CD8-positive, alpha-beta memory T cell (primary cell): Measurements from ENCODE around the gene CCNB3. TPM values are rescaled to one million over a fixed set of nuclear protein-coding genes. Genes with fewer than 3 reads are reported as not detected.
A peak's percentile ranks its signal among the peaks of the same experiment; 100 is the strongest.

Source experiments
- CTCF ChIA-PET: fragments of 350-600 bp; sonication (Branson Sonifier 250); formaldehyde crosslinking; loops from one replicate; lab custom pipeline; 2021; ENCODE audit warnings: antibody characterized with exemption; lab: Charles Lee
- POLR2A ChIA-PET: fragments of 350-600 bp; sonication (Branson Sonifier 250); formaldehyde crosslinking; loops from one replicate; lab custom pipeline; 2021; ENCODE audit warnings: antibody characterized with exemption; lab: Charles Lee
- DNase-seq, 5 donors: peaks; one replicate each; pipeline versions ENCODE4 v3.0.0 to v3.0.0-alpha.2; 2020 to 2022; ENCODE audit warnings: mixed read lengths in 1 of 5
- H3K27ac ChIP-seq: one replicate; pipeline ENCODE4 v1.7.0; 2013; ENCODE audit warnings: low read depth, mild to moderate bottlenecking, low read length, moderate library complexity
- H3K27me3 ChIP-seq: 2 replicates; pipeline ENCODE4 v1.7.0; 2013; ENCODE audit warnings: low read length, mild to moderate bottlenecking; ENCODE audit not compliant: insufficient read depth, poor library complexity, severe bottlenecking
- H3K36me3 ChIP-seq: 2 replicates; pipeline ENCODE4 v1.7.0; 2013; ENCODE audit warnings: mild to moderate bottlenecking, low read length, moderate library complexity; ENCODE audit not compliant: insufficient read depth
- H3K4me1 ChIP-seq: 2 replicates; pipeline ENCODE4 v1.7.0; 2013; ENCODE audit warnings: mild to moderate bottlenecking, low read length, moderate library complexity; ENCODE audit not compliant: insufficient read depth
- H3K4me3 ChIP-seq: 2 replicates; pipeline ENCODE4 v1.7.0; 2013; ENCODE audit warnings: mild to moderate bottlenecking, low read length
- H3K9me3 ChIP-seq: 2 replicates; pipeline ENCODE4 v1.7.0; 2013; ENCODE audit warnings: mild to moderate bottlenecking, low read length
- H3K27ac Mint-ChIP-seq, 8 donors: one replicate each; pipeline ENCODE4 v1.8.0; 2020 to 2021; ENCODE audit warnings: mixed read lengths in 8 of 8, mild to moderate bottlenecking in 6 of 8, inconsistent platforms in 3 of 8, moderate library complexity in 3 of 8
- H3K27me3 Mint-ChIP-seq, 2 donors: one replicate each; pipeline ENCODE4 v1.8.0; 2020 to 2021; ENCODE audit warnings: mixed read lengths in 2 of 2, mild to moderate bottlenecking in 1 of 2, moderate library complexity in 1 of 2
- H3K36me3 Mint-ChIP-seq, 3 donors: one replicate each; pipeline ENCODE4 v1.8.0; 2020 to 2021; ENCODE audit warnings: mixed read lengths in 3 of 3, inconsistent platforms in 1 of 3, mild to moderate bottlenecking in 1 of 3
- H3K4me1 Mint-ChIP-seq, 3 donors: one replicate each; pipeline ENCODE4 v1.8.0; 2020 to 2021; ENCODE audit warnings: mixed read lengths in 3 of 3, inconsistent platforms in 1 of 3, mild to moderate bottlenecking in 1 of 3
- H3K4me3 Mint-ChIP-seq, 7 donors: one replicate each; pipeline ENCODE4 v1.8.0; 2020 to 2021; ENCODE audit warnings: mixed read lengths in 7 of 7, mild to moderate bottlenecking in 6 of 7, moderate library complexity in 4 of 7, inconsistent platforms in 2 of 7
- H3K9me3 Mint-ChIP-seq, 5 donors: one replicate each; pipeline ENCODE4 v1.8.0; 2020 to 2022; ENCODE audit warnings: mixed read lengths in 5 of 5, mild to moderate bottlenecking in 3 of 5, moderate library complexity in 2 of 5, inconsistent platforms in 1 of 5
- polyA plus RNA-seq: library from polyadenylated mRNA; unstranded; fragments of 300-500 nt; fragmentation: Illumina TruSeq; gene quantifications from one replicate; pipeline ENCODE4 v1.2.3, GENCODE V29; 2021
- total RNA-seq, 2 experiments: library from RNA; stranded (reverse); gene quantifications; one replicate each; pipeline ENCODE4 v1.2.3, GENCODE V29; 2021

Gene CCNB3, protein sequence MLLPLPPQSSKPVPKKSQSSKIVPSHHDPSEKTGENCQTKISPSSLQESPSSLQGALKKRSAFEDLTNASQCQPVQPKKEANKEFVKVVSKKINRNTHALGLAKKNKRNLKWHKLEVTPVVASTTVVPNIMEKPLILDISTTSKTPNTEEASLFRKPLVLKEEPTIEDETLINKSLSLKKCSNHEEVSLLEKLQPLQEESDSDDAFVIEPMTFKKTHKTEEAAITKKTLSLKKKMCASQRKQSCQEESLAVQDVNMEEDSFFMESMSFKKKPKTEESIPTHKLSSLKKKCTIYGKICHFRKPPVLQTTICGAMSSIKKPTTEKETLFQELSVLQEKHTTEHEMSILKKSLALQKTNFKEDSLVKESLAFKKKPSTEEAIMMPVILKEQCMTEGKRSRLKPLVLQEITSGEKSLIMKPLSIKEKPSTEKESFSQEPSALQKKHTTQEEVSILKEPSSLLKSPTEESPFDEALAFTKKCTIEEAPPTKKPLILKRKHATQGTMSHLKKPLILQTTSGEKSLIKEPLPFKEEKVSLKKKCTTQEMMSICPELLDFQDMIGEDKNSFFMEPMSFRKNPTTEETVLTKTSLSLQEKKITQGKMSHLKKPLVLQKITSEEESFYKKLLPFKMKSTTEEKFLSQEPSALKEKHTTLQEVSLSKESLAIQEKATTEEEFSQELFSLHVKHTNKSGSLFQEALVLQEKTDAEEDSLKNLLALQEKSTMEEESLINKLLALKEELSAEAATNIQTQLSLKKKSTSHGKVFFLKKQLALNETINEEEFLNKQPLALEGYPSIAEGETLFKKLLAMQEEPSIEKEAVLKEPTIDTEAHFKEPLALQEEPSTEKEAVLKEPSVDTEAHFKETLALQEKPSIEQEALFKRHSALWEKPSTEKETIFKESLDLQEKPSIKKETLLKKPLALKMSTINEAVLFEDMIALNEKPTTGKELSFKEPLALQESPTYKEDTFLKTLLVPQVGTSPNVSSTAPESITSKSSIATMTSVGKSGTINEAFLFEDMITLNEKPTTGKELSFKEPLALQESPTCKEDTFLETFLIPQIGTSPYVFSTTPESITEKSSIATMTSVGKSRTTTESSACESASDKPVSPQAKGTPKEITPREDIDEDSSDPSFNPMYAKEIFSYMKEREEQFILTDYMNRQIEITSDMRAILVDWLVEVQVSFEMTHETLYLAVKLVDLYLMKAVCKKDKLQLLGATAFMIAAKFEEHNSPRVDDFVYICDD (N-terminal part only)
- under 1 TPM; 0.11 to 0.53 TPM for total RNA-seq
- not detected for polyA plus RNA-seq

- peak within 1 kb of the TSS; percentile 43 for H3K27ac ChIP-seq
- H3K36me3 ChIP-seq: no peaks in the 10 kb centered on the region
- peak; percentile 50 to 76 (median 71) for DNase-seq
- Mint-ChIP-seq H3K4me3 (peak within 1 kb of the TSS; percentile 75 to 91 (median 80)), H3K9me3 (no peaks in the 10 kb centered on the region), H3K27me3 (peaks cover 0 to 4% of the 10 kb centered on the region in 2 donors), H3K27ac (peak within 1 kb of the TSS; percentile 39 to 92 (median 84)), H3K4me1 (peaks cover 9 to 13% (median 11%) of the 10 kb centered on the region in 3 donors), H3K36me3 (no peaks in the 10 kb centered on the region)
- ChIA-PET CTCF (interaction anchor here (0.7 kb wide), 2 partner anchors 8 to 292 kb away, joined by 3 read pairs; no protein-coding TSS in a partner anchor), POLR2A (interaction anchor here (0.6 kb wide), 1 partner anchor 279 kb away, joined by 3 read pairs; no protein-coding TSS in a partner anchor)
- peaks cover 7% of the 10 kb centered on the region for H3K4me1 ChIP-seq
- H3K9me3 ChIP-seq: no peaks in the 10 kb centered on the region
- no peaks in the 10 kb centered on the region for H3K27me3 ChIP-seq
- H3K4me3 ChIP-seq: peak within 1 kb of the TSS; percentile 45
These were observed at the start of gene CCNB3 for GRCh38 chrX:50204364-50204899. Gene CCNB3 (plus strand): TSS chrX:50204765. CDS start chrX:50285164, 80,399 bp downstream.

GRCh38 chrX:50157545-50158135, 46.9 kb upstream of the CCNB3 start:
- CTCF ChIA-PET: no interaction called here
- no peak overlapping the region for H3K27ac Mint-ChIP-seq
- H3K27me3 Mint-ChIP-seq: peaks cover 0 to 7% of the 10 kb centered on the region in 2 donors
- H3K27ac ChIP-seq: no peak overlapping the region
- H3K4me3 ChIP-seq: no peak overlapping the region
- H3K9me3 Mint-ChIP-seq: no peaks in the 10 kb centered on the region
- no peaks in the 10 kb centered on the region for H3K36me3 ChIP-seq
- no peaks in the 10 kb centered on the region for H3K4me1 ChIP-seq
- POLR2A ChIA-PET: no interaction called here
- H3K9me3 ChIP-seq: no peaks in the 10 kb centered on the region
- no peak overlapping the region for H3K4me3 Mint-ChIP-seq
- no peaks in the 10 kb centered on the region for H3K36me3 Mint-ChIP-seq
- DNase-seq: no peak
- no peaks in the 10 kb centered on the region for H3K27me3 ChIP-seq
- no peaks in the 10 kb centered on the region for H3K4me1 Mint-ChIP-seq

- H3K27ac Mint-ChIP-seq: no peak overlapping the region
- no peaks in the 10 kb centered on the region for H3K36me3 Mint-ChIP-seq
- CTCF ChIA-PET: no interaction called here
- H3K4me3 ChIP-seq: no peak overlapping the region
- no peak overlapping the region for H3K4me3 Mint-ChIP-seq
- no peaks in the 10 kb centered on the region for H3K27me3 ChIP-seq
- DNase-seq: no peak
- H3K9me3 ChIP-seq: no peaks in the 10 kb centered on the region
- H3K4me1 ChIP-seq: no peaks in the 10 kb centered on the region
- H3K4me1 Mint-ChIP-seq: no peaks in the 10 kb centered on the region
- H3K9me3 Mint-ChIP-seq: no peaks in the 10 kb centered on the region
- H3K27ac ChIP-seq: no peak overlapping the region
- peaks cover 0 to 5% of the 10 kb centered on the region in 2 donors for H3K27me3 Mint-ChIP-seq
- POLR2A ChIA-PET: no interaction called here
- H3K36me3 ChIP-seq: no peaks in the 10 kb centered on the region
These were observed 46.0 kb upstream of the CCNB3 start for GRCh38 chrX:50158593-50158992.

- no peaks in the 10 kb centered on the region for H3K9me3 Mint-ChIP-seq
- no peak for DNase-seq
- no peak overlapping the region for H3K27ac Mint-ChIP-seq
- CTCF ChIA-PET: no interaction called here
- H3K36me3 ChIP-seq: no peaks in the 10 kb centered on the region
- H3K27ac ChIP-seq: no peak overlapping the region
- H3K4me1 ChIP-seq: no peaks in the 10 kb centered on the region
- no peaks in the 10 kb centered on the region for H3K36me3 Mint-ChIP-seq
- H3K4me3 Mint-ChIP-seq: no peak overlapping the region
- no peaks in the 10 kb centered on the region for H3K27me3 ChIP-seq
- H3K4me1 Mint-ChIP-seq: no peaks in the 10 kb centered on the region
- H3K27me3 Mint-ChIP-seq: peaks cover 0 to 5% of the 10 kb centered on the region in 2 donors
- POLR2A ChIA-PET: no interaction called here
- H3K4me3 ChIP-seq: no peak overlapping the region
- H3K9me3 ChIP-seq: no peaks in the 10 kb centered on the region
These were observed 43.4 kb upstream of the CCNB3 start for GRCh38 chrX:50161127-50161526.

DNA sequence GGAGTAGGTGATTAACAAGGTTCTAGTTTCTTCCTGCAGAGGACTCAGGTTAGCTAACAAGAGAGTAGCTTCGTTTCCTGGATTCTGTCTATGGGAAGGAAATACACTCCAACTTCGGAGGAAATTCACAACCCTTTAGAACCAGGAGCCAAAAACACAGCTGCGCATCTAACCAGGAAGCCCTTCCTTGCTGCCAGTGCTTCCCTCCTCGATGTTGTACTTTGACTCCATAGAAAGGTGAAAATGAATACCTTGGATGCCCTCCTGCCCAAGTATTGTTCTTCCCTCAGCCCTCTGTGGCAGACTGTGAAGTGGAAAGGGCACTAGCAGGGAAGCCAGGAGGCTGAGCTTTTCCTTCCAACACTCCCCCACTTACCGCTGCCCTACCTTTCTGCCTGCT, 38.8 kb upstream of the CCNB3 start:
- no peaks in the 10 kb centered on the region for H3K36me3 Mint-ChIP-seq
- Histone ChIP-seq H3K36me3 (no peaks in the 10 kb centered on the region), H3K4me3 (no peak overlapping the region), H3K4me1 (no peaks in the 10 kb centered on the region), H3K27ac (no peak overlapping the region), H3K27me3 (no peaks in the 10 kb centered on the region), H3K9me3 (no peaks in the 10 kb centered on the region)
- no peak overlapping the region for H3K4me3 Mint-ChIP-seq
- H3K9me3 Mint-ChIP-seq: no peaks in the 10 kb centered on the region
- ChIA-PET CTCF (no interaction called here), POLR2A (no interaction called here)
- H3K27ac Mint-ChIP-seq: no peak overlapping the region
- peaks cover 0 to 8% (median 0%) of the 10 kb centered on the region in 3 donors for H3K4me1 Mint-ChIP-seq
- H3K27me3 Mint-ChIP-seq: peaks cover 3% of the 10 kb centered on the region in 2 donors
- DNase-seq: no peak

- ChIA-PET POLR2A (no interaction called here), CTCF (no interaction called here)
- no peaks in the 10 kb centered on the region for H3K9me3 Mint-ChIP-seq
- H3K4me1 Mint-ChIP-seq: peaks cover 0 to 8% (median 0%) of the 10 kb centered on the region in 3 donors
- no peaks in the 10 kb centered on the region for H3K4me1 ChIP-seq
- no peaks in the 10 kb centered on the region for H3K36me3 ChIP-seq
- no peak overlapping the region for H3K27ac ChIP-seq
- no peaks in the 10 kb centered on the region for H3K9me3 ChIP-seq
- peaks cover 3% of the 10 kb centered on the region in 2 donors for H3K27me3 Mint-ChIP-seq
- H3K36me3 Mint-ChIP-seq: no peaks in the 10 kb centered on the region
- no peak overlapping the region for H3K4me3 ChIP-seq
- no peak for DNase-seq
- H3K27me3 ChIP-seq: no peaks in the 10 kb centered on the region
- peak overlapping the region in 1 of 7 donors; percentile 36 for H3K4me3 Mint-ChIP-seq
- no peak overlapping the region for H3K27ac Mint-ChIP-seq
These were observed 37.2 kb upstream of the CCNB3 start for GRCh38 chrX:50167366-50167765.

DNA sequence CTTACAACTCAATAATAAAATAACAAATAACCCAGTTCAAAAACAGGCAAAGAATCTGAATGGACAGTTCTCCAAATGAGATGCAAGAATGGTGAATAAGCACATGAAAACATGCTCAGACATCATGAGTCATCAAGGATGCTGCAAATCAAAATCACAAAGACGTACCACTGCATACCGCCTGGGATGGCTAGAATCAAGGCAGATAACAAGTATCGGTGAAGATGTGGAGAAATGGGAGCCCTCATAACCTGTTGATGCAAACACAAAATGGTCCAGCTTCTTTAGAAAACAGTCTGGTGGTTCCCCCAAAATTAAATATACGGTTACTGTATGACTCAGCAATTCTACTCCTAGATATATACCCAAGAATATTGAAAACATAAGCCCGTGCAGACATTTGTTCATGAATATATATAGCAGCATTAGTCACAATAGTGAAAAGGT, 36.3 kb upstream of the CCNB3 start:
- Mint-ChIP-seq H3K9me3 (no peaks in the 10 kb centered on the region), H3K27ac (peak overlapping the region in 1 of 8 donors; percentile 58), H3K27me3 (peaks cover 3 to 5% of the 10 kb centered on the region in 2 donors), H3K36me3 (no peaks in the 10 kb centered on the region), H3K4me1 (peaks cover 0 to 8% (median 0%) of the 10 kb centered on the region in 3 donors), H3K4me3 (no peak overlapping the region)
- H3K4me1 ChIP-seq: no peaks in the 10 kb centered on the region
- no peaks in the 10 kb centered on the region for H3K27me3 ChIP-seq
- DNase-seq: no peak
- no peaks in the 10 kb centered on the region for H3K36me3 ChIP-seq
- H3K9me3 ChIP-seq: no peaks in the 10 kb centered on the region
- no peak overlapping the region for H3K27ac ChIP-seq
- no peak overlapping the region for H3K4me3 ChIP-seq
- ChIA-PET POLR2A (no interaction called here), CTCF (no interaction called here)
